GM12878 (cell line): ENCODE measurements around the gene C19orf38. TPM values are rescaled to one million over a fixed set of nuclear protein-coding genes. Genes with fewer than 3 reads are reported as not detected.

ENCODE experiments used
- ATAC-seq: fragments of 200-7000 bp; cut with Tn5 transposase; 3 replicates; pipeline ENCODE4 v1.9.1; 2020; ENCODE audit warnings: mild to moderate bottlenecking, moderate library complexity
- BruUV-seq: library from RNA; stranded (reverse); fragments of 400-500 nt; replicated peaks from 2 replicates; lab custom pipeline; 2021; lab: Mats Ljungman, UMichigan
- CTCF ChIA-PET: fragments of 300-600 bp; sonication (Branson Sonifier 250); formaldehyde crosslinking; extraction: SDS; loops from one replicate; lab custom pipeline; 2021; ENCODE audit warnings: inconsistent platforms; lab: Yijun Ruan, JAX
- POLR2A ChIA-PET: fragments of 350-600 bp; formaldehyde crosslinking; extraction: SDS; loops from one replicate; lab custom pipeline; 2021; ENCODE audit warnings: inconsistent platforms; lab: Charles Lee
- RAD21 ChIA-PET: fragments of 300-600 bp; sonication (Branson Sonifier 250); formaldehyde crosslinking; loops from one replicate; lab custom pipeline; 2023; ENCODE audit warnings: antibody characterized with exemption; ENCODE audit not compliant: unreplicated experiment; lab: Charles Lee
- SMC1A ChIA-PET: fragments of 300-600 bp; sonication (Branson Sonifier 250); formaldehyde crosslinking; loops from one replicate; lab custom pipeline; 2023; ENCODE audit not compliant: unreplicated experiment, uncharacterized antibody; lab: Charles Lee
- DNase-seq: peaks from one replicate; pipeline ENCODE4 v3.0.0-alpha.2; 2011; ENCODE audit warnings: low read depth, low spot score
- FAIRE-seq: peaks from 3 replicates; lab custom pipeline; 2011; peaks lifted over from hg19 to GRCh38; lab: Jason Lieb, UNC
- H2AFZ ChIP-seq: 2 replicates; pipeline ENCODE4 v1.6.0; 2011; ENCODE audit warnings: low read depth, low read length, control low read depth; ENCODE audit not compliant: control insufficient read depth
- H3K27ac ChIP-seq: 2 replicates; pipeline ENCODE4 v1.5.1; 2011; ENCODE audit warnings: control low read depth; ENCODE audit not compliant: control insufficient read depth, insufficient read depth
- H3K27me3 ChIP-seq, 2 experiments: replicated peaks in 1 of 2; 2 replicates each; pipeline versions ENCODE4 v1.6.0 to v1.6.1; 2011; ENCODE audit warnings: low read length in 1 of 2; ENCODE audit not compliant: control insufficient read depth in 2 of 2, insufficient read depth in 2 of 2
- H3K36me3 ChIP-seq, 2 experiments: 2 replicates each; pipeline ENCODE4 v1.5.1; 2011; ENCODE audit warnings: low read length in 1 of 2; ENCODE audit not compliant: control insufficient read depth in 2 of 2, insufficient read depth in 2 of 2
- H3K4me1 ChIP-seq: 2 replicates; pipeline ENCODE4 v1.6.1; 2011; ENCODE audit warnings: mild to moderate bottlenecking, low read length, moderate library complexity, mixed read lengths; ENCODE audit not compliant: control insufficient read depth, insufficient read depth
- H3K4me2 ChIP-seq: 2 replicates; pipeline ENCODE4 v1.6.0; 2011; ENCODE audit warnings: control low read depth; ENCODE audit not compliant: control insufficient read depth, insufficient read depth
- H3K4me3 ChIP-seq: fragments of 200-600 bp; sonication (generic); 2 replicates; pipeline ENCODE4 v1.5.1; 2016
- H3K79me2 ChIP-seq: 2 replicates; pipeline ENCODE4 v1.6.0; 2011; ENCODE audit warnings: low read length; ENCODE audit not compliant: control insufficient read depth, insufficient read depth
- H3K9ac ChIP-seq: 2 replicates; pipeline ENCODE4 v1.8.0; 2011; ENCODE audit warnings: low read length, control low read depth, mixed read lengths; ENCODE audit not compliant: control insufficient read depth, insufficient read depth
- H3K9me3 ChIP-seq: replicated peaks from 3 replicates; pipeline ENCODE4 v1.5.1; 2011; ENCODE audit warnings: mild to moderate bottlenecking, low read length; ENCODE audit not compliant: control insufficient read depth, insufficient read depth
- H4K20me1 ChIP-seq: 2 replicates; pipeline ENCODE4 v1.6.0; 2011; ENCODE audit not compliant: control insufficient read depth, insufficient read depth
- BRCA1 ChIP-seq: IDR thresholded peaks from 2 replicates; pipeline ENCODE4 v1.6.1; 2011; ENCODE audit warnings: low read depth, low read length, improper control_type of control experiment
- CHD2 ChIP-seq: IDR thresholded peaks from 2 replicates; pipeline ENCODE4 v1.6.1; 2011; ENCODE audit warnings: low read depth, low read length, improper control_type of control experiment, borderline replicate concordance
- JUNB ChIP-seq: IDR thresholded peaks from 2 replicates; pipeline ENCODE4 v1.6.1; 2016; ENCODE audit warnings: antibody characterized with exemption, mild to moderate bottlenecking
- MYC ChIP-seq: IDR thresholded peaks from 2 replicates; pipeline ENCODE4 v1.6.1; 2011; ENCODE audit warnings: mild to moderate bottlenecking, low read length, moderate library complexity, inconsistent platforms; ENCODE audit not compliant: insufficient read depth, insufficient replicate concordance, insufficient read length, severe bottlenecking
- NFIC ChIP-seq: IDR thresholded peaks from 2 replicates; pipeline ENCODE4 v1.6.1; 2012; ENCODE audit warnings: low read depth, mild to moderate bottlenecking, inconsistent platforms, low read length, moderate library complexity
- POLR2AphosphoS5 ChIP-seq: IDR thresholded peaks from 2 replicates; pipeline ENCODE4 v1.6.1; 2011; ENCODE audit warnings: mild to moderate bottlenecking, low read length, inconsistent platforms
- SMAD5 ChIP-seq: IDR thresholded peaks from 2 replicates; pipeline ENCODE4 v1.6.1; 2016; ENCODE audit warnings: antibody characterized with exemption, low read depth
- SMC3 ChIP-seq: IDR thresholded peaks from 2 replicates; pipeline ENCODE4 v1.6.1; 2011; ENCODE audit warnings: low read length, improper control_type of control experiment, borderline replicate concordance
- SREBF1 ChIP-seq: IDR thresholded peaks from 2 replicates; pipeline ENCODE4 v1.6.1; 2012; ENCODE audit warnings: mild to moderate bottlenecking, low read length
- TBL1XR1 ChIP-seq: IDR thresholded peaks from 2 replicates; pipeline ENCODE4 v1.6.1; 2012; ENCODE audit warnings: low read depth, low read length, improper control_type of control experiment
- ZNF207 ChIP-seq: fragments of 450-650 bp; IDR thresholded peaks from 2 replicates; pipeline ENCODE4 v1.6.1; 2014; ENCODE audit warnings: antibody characterized with exemption, mild to moderate bottlenecking, borderline replicate concordance
- ZNF274 ChIP-seq: IDR thresholded peaks from one replicate; pipeline ENCODE4 v1.8.0; 2011; ENCODE audit not compliant: insufficient read length, insufficient read depth
- WGBS: methylation state at CpG from one replicate; pipeline ENCODE4 v1.1.6; 2016; ENCODE audit warnings: low lambda C conversion rate; ENCODE audit not compliant: insufficient replicate concordance, insufficient coverage; ENCODE audit errors: missing lambda C conversion rate; 5-methylcytosine and 5-hydroxymethylcytosine counted together
- in situ Hi-C: fragments of 300-500 bp; cut with MboI; formaldehyde crosslinking; loops from 9 replicates; pipeline ENCODE4 v1.14.3; 2018; ENCODE audit warnings: mixed read lengths
- intact Hi-C: fragments of 100-400 bp; cut with micrococcal nuclease; formaldehyde crosslinking; loops from one replicate; pipeline ENCODE4 v1.14.2; 2022; ENCODE audit not compliant: unreplicated experiment
- polyA plus RNA-seq, 11 experiments: library from polyadenylated mRNA; depleted of rRNA in 4 of 11; unstranded in 6 of 11; stranded (reverse) in 5 of 11; fragments of >200 nt; fragmentation: Nextera tagmentation in 4 of 11; fragmentation: Illumina TruSeq in 1 of 11; extraction: Ambion mirVana in 4 of 11; extraction: Trizol in 1 of 11; gene quantifications; 1 replicate in 1 of 11; 2 replicates in 10 of 11; pipeline versions ENCODE4 v1.2.1 to v1.2.3, GENCODE V29; 2011 to 2016; ENCODE audit warnings: inconsistent platforms in 2 of 11, missing spikeins in 2 of 11, low read depth in 1 of 11
- total RNA-seq, 4 experiments: library from RNA; depleted of rRNA in 3 of 4; stranded (reverse); fragments of >200 nt in 3 of 4; fragmentation: Illumina TruSeq in 1 of 4; extraction: Trizol in 1 of 4; gene quantifications; 2 replicates each; pipeline versions ENCODE4 v1.2.1 to v1.2.3, GENCODE V29; 2013 to 2021
- TF ChIP-seq, protein P1 (sequence below): fragments of 450-650 bp; IDR thresholded peaks from 2 replicates; pipeline ENCODE4 v1.6.1; 2014; ENCODE audit warnings: mild to moderate bottlenecking
- TF ChIP-seq, protein P2 (sequence below): fragments of 150-350 bp; IDR thresholded peaks from 2 replicates; pipeline ENCODE4 v1.6.1; 2016; ENCODE audit warnings: low read depth, low read length

The C19orf38 gene
- total and polyA plus RNA-seq, 10 of the 15 experiments (the other 5 are each of a cell fraction or from before 2014, with no cell fraction given): 2.6 to 7.5 (median 5.0) TPM

DNA sequence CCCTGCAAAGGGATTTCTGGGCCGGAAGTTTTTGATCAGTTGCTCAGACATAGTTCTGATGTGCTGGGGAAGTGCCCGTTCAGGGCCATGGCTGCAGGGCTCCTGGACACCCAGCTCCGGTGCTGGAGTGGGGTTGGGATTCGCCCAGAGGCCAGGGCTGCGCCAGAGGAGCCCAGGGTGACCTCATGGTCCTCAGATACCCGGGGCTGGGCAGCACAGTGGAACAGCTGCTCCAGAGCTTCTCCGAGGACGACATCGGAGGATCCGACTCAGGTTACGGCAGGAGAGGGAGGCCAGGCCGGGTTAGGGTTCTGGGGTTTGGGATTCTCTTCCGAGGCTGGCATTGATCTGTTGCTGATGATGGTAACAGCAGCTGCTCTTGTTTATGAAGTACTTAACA is 44.0 kb downstream of the C19orf38 start:
- SMC1A ChIA-PET: interaction anchor here (1.4 kb wide), 1 partner anchor 19 kb away, joined by 4 read pairs; no protein-coding TSS in a partner anchor
- H3K9ac ChIP-seq: no peak overlapping the region
- POLR2A ChIA-PET: no interaction called here
- FAIRE-seq (no peak), DNase-seq (no peak), ATAC-seq (no peak)
- in situ Hi-C loops: no loop called here
- H3K4me3 ChIP-seq: no peak overlapping the region
- peaks cover 21% of the 10 kb centered on the region for H3K4me1 ChIP-seq
- H3K4me2 ChIP-seq: no peak overlapping the region
- no peaks in the 10 kb centered on the region for H3K9me3 ChIP-seq
- no peak overlapping the region for H2AFZ ChIP-seq
- no TSS peak for BruUV-seq
- 84% methylated on average over 13 of the region's 13 CpGs for WGBS
- H3K27me3 ChIP-seq: no peaks in the 10 kb centered on the region
- H3K79me2 ChIP-seq: peaks cover 50% of the 10 kb centered on the region
- CTCF ChIA-PET: no interaction called here
- H3K27ac ChIP-seq: no peak overlapping the region
- peaks cover 6% of the 10 kb centered on the region for H4K20me1 ChIP-seq
- TF ChIP-seq ZNF207 (no peak), ZNF274 (no peak), NFIC (no peak), SREBF1 (no peak), CHD2 (no peak), POLR2AphosphoS5 (no peak), TBL1XR1 (no peak), MYC (no peak), SMAD5 (no peak), BRCA1 (no peak), JUNB (no peak), SMC3 (no peak)
- TF ChIP-seq, protein P1, sequence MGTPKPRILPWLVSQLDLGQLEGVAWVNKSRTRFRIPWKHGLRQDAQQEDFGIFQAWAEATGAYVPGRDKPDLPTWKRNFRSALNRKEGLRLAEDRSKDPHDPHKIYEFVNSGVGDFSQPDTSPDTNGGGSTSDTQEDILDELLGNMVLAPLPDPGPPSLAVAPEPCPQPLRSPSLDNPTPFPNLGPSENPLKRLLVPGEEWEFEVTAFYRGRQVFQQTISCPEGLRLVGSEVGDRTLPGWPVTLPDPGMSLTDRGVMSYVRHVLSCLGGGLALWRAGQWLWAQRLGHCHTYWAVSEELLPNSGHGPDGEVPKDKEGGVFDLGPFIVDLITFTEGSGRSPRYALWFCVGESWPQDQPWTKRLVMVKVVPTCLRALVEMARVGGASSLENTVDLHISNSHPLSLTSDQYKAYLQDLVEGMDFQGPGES: no peak
- TF ChIP-seq, protein P2, sequence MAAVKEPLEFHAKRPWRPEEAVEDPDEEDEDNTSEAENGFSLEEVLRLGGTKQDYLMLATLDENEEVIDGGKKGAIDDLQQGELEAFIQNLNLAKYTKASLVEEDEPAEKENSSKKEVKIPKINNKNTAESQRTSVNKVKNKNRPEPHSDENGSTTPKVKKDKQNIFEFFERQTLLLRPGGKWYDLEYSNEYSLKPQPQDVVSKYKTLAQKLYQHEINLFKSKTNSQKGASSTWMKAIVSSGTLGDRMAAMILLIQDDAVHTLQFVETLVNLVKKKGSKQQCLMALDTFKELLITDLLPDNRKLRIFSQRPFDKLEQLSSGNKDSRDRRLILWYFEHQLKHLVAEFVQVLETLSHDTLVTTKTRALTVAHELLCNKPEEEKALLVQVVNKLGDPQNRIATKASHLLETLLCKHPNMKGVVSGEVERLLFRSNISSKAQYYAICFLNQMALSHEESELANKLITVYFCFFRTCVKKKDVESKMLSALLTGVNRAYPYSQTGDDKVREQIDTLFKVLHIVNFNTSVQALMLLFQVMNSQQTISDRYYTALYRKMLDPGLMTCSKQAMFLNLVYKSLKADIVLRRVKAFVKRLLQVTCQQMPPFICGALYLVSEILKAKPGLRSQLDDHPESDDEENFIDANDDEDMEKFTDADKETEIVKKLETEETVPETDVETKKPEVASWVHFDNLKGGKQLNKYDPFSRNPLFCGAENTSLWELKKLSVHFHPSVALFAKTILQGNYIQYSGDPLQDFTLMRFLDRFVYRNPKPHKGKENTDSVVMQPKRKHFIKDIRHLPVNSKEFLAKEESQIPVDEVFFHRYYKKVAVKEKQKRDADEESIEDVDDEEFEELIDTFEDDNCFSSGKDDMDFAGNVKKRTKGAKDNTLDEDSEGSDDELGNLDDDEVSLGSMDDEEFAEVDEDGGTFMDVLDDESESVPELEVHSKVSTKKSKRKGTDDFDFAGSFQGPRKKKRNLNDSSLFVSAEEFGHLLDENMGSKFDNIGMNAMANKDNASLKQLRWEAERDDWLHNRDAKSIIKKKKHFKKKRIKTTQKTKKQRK: no peak
- TF ChIP-seq, all 136 proteins: peak for 0
- RAD21 ChIA-PET: interaction anchor here (0.6 kb wide), 1 partner anchor 143 kb away, joined by 3 read pairs; no protein-coding TSS in a partner anchor
- intact Hi-C loops: no loop called here
- peaks cover 0 to 20% of the 10 kb centered on the region in 2 experiments; a peak in 3 of 4 replicates for H3K36me3 ChIP-seq
